ENCODE data around the gene ATP11A. TPM values are rescaled to one million over a fixed set of nuclear protein-coding genes. Genes with fewer than 3 reads are reported as not detected.

Gene ATP11A
- total RNA-seq, 2 experiments from 2014 or later = 24.7 to 25.6 TPM

DNA sequence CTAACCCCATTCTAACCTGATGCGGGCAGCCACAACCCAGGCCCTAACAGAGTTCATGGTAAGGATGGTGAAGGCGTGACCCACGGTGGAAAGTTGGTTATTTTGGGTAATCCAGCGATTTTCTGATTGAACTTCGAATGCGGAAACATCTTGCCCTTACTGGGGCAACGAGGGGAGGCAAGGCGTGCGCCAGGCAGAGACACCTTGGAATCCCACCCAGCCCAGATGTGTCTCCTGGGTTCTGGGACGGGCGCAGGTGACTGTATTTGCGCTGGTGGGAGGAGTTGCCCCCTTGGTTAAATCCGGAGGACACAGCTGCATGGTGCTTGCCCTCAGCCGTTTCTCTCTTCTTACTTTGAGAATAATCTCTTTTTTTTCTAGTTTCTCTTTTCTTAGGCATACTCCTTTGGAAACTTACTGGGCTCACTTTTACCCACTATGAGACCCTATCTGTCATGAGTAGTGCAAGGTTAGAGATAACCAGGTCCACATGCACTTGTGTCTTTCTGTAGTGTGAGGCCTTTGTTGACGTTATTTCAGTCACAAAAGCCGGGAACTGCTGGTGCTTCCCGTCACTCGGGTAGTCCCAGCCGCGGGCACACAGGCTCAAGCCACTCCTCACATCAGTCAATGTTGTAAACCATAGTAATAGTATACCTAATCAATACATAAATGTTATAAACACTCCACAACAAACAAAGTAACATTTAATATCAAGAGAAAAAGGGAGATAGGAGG, 81.5 kb downstream of the ATP11A start:
- Mint-ChIP-seq H3K9me3 (no peaks in the 10 kb centered on the region), H3K36me3 (ENCODE audit: low read depth) (peaks cover 2% of the 10 kb centered on the region), H3K4me1 (ENCODE audit: low read depth) (peaks cover 23% of the 10 kb centered on the region), H3K27ac (no peak overlapping the region), H3K4me3 (no peak overlapping the region), H3K27me3 (ENCODE audit: low read depth) (no peaks in the 10 kb centered on the region)
- CTCF ChIA-PET = no interaction called here
- DNase-seq = no peak
- intact Hi-C loops (cut with micrococcal nuclease) = no loop called here

DNA sequence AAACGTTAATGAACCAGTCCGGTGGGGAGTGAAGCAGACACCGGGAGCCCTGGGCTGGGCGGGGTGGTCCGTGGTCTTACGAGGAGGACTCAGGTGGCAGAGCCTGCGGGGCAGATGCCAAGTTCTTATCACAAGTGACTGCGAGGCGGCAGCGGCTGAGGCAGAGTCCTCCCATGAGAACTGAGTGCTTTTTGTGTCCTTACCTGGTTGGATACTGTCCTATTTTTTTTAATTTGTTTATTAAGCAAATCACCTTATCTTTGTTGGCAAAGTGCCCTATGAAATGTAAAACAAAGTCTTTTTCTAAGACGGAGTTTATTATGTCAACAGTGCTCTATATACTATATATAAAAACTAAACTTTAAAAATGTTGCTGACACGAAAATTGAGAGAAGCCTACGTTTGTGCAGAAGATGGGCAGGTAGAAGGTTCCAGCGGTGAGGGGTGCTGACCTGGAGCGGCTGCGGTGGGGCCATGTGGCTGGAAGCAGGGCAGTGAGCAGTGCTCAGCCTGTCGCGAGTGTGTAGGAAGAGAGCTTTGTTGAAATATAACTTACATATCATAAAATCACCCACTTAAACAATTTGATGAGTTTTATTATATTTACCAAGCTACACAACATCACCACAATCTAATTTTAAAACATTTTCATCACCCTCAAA, 82.2 kb downstream of the ATP11A start:
- intact Hi-C loops (cut with micrococcal nuclease) = no loop called here
- Mint-ChIP-seq H3K4me1 (ENCODE audit: low read depth) (peaks cover 19% of the 10 kb centered on the region), H3K9me3 (no peaks in the 10 kb centered on the region), H3K4me3 (no peak overlapping the region), H3K36me3 (ENCODE audit: low read depth) (peaks cover 2% of the 10 kb centered on the region), H3K27me3 (ENCODE audit: low read depth) (no peaks in the 10 kb centered on the region), H3K27ac (no peak overlapping the region)
- DNase-seq = no peak
- CTCF ChIA-PET = no interaction called here

DNA sequence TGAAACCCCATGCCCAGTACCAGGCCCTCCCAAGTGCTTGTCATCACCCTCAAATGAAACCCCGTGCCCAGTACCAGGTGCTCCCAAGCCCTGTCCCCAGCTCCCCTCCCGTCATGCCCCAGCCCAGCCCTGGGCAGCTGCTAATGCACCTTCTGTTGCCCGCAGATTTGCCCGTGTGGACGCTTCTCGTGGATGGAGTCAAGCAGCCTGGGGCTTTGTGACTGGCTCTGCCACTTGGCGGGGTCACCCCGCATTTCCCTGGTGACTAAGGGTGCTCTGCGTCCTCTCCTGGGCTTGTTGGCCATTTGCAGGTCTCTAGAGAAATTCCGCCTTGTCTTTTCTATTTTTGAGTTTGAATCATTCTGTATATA, 82.7 kb downstream of the ATP11A start:
- intact Hi-C loops (cut with micrococcal nuclease) = no loop called here
- Mint-ChIP-seq H3K27ac (no peak overlapping the region), H3K9me3 (no peaks in the 10 kb centered on the region), H3K36me3 (ENCODE audit: low read depth) (peaks cover 2% of the 10 kb centered on the region), H3K4me3 (no peak overlapping the region), H3K4me1 (ENCODE audit: low read depth) (peaks cover 18% of the 10 kb centered on the region), H3K27me3 (ENCODE audit: low read depth) (no peaks in the 10 kb centered on the region)
- CTCF ChIA-PET = no interaction called here
- no peak for DNase-seq

DNA sequence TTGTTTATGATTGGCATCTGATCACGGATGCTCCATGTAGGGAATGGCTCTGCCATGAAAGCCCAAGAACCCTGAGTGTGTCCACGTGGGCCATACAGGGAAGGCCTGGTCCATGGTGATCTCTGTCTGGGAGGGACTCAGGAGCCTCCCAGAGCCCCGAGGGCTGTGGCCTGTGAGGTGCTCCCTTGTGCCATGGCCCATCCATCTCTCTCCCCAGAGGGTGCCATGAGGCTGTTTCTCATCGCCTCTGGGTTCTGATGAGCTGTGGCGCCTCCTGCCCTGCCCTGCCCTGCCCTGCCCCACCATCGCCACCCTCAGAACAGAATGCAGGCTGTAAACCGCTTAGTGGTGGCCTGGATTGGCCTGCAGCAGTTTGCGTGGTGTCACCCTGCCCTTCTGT, 83.1 kb downstream of the ATP11A start:
- H3K36me3 Mint-ChIP-seq (ENCODE audit: low read depth) = peaks cover 2% of the 10 kb centered on the region
- no peak overlapping the region for H3K4me3 Mint-ChIP-seq
- H3K4me1 Mint-ChIP-seq (ENCODE audit: low read depth) = peaks cover 13% of the 10 kb centered on the region
- no peak for DNase-seq
- H3K27me3 Mint-ChIP-seq (ENCODE audit: low read depth) = no peaks in the 10 kb centered on the region
- CTCF ChIA-PET = no interaction called here
- H3K27ac Mint-ChIP-seq = no peak overlapping the region
- no peaks in the 10 kb centered on the region for H3K9me3 Mint-ChIP-seq
- intact Hi-C loops (cut with micrococcal nuclease) = no loop called here

DNA sequence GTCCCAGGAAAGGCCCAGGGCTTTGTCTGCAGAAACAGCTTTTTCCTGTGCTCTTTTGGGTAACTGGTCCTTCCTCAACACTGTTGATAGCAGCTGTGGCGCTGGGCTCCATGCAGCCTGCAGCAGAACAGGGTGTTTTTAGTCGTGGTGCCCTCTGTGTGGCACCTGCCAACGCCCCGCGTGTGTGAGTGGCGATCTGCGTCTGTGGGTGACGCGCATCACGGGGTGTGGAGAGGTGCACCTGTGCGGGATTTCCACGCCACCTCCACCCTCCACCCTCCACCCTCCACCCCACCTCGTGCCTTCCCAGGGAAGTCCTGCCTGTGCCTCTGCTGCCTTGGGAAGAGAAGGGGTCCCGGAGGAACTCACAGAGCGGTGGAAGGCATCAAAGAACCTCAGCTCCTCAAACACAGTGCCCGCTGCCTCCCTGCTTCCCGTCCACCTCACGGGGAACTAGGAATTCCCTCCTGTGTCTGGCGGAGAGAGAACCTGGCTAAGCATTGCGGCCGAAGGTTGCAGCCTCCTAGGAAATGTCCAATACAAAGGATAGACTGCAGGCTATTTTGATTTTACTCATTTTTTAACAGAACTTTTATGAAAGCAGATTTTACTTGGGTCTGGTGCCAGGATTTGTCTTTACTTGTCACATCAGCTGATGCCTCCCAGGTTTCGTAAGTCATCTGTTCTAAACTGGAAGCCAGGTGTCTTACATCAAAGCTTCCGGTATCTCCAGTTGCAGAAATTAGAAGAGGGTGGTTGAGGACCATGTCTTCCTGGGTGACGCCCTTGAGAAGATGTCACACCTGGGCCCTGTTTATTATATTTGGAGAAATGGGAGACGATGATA, 84.0 kb downstream of the ATP11A start:
- H3K27me3 Mint-ChIP-seq (ENCODE audit: low read depth) = no peaks in the 10 kb centered on the region
- no peak overlapping the region for H3K4me3 Mint-ChIP-seq
- H3K4me1 Mint-ChIP-seq (ENCODE audit: low read depth) = peaks cover 5% of the 10 kb centered on the region
- no peak for DNase-seq
- peaks cover 2% of the 10 kb centered on the region for H3K36me3 Mint-ChIP-seq (ENCODE audit: low read depth)
- intact Hi-C loops (cut with micrococcal nuclease) = no loop called here
- CTCF ChIA-PET = interaction anchor here (0.5 kb wide), 1 partner anchor 273 kb away, joined by 3 read pairs; no protein-coding TSS in a partner anchor
- no peak overlapping the region for H3K27ac Mint-ChIP-seq
- no peaks in the 10 kb centered on the region for H3K9me3 Mint-ChIP-seq

DNA sequence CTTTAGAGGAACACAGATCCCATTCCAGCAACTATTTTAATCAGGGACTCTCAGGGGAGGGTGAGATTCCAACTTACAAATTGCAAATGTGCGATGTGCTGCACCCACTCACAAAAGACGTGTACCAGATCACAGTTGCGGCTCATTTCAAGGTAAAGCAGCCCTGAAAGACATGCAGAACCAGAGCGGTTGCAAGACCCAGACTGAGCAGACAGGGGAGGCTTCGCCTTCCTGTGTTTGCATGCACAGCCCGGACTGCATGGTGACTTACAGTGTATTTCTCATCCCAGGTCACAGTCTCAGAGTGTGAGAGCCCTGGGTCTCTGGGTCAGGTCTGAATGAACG, 84.6 kb downstream of the ATP11A start:
- no peak overlapping the region for H3K4me3 Mint-ChIP-seq
- no peaks in the 10 kb centered on the region for H3K27me3 Mint-ChIP-seq (ENCODE audit: low read depth)
- H3K9me3 Mint-ChIP-seq = no peaks in the 10 kb centered on the region
- peaks cover 2% of the 10 kb centered on the region for H3K4me1 Mint-ChIP-seq (ENCODE audit: low read depth)
- no peak for DNase-seq
- peaks cover 2% of the 10 kb centered on the region for H3K36me3 Mint-ChIP-seq (ENCODE audit: low read depth)
- intact Hi-C loops (cut with micrococcal nuclease) = no loop called here
- CTCF ChIA-PET = interaction anchor here (0.5 kb wide), 1 partner anchor 273 kb away, joined by 3 read pairs; no protein-coding TSS in a partner anchor
- H3K27ac Mint-ChIP-seq = no peak overlapping the region

DNA sequence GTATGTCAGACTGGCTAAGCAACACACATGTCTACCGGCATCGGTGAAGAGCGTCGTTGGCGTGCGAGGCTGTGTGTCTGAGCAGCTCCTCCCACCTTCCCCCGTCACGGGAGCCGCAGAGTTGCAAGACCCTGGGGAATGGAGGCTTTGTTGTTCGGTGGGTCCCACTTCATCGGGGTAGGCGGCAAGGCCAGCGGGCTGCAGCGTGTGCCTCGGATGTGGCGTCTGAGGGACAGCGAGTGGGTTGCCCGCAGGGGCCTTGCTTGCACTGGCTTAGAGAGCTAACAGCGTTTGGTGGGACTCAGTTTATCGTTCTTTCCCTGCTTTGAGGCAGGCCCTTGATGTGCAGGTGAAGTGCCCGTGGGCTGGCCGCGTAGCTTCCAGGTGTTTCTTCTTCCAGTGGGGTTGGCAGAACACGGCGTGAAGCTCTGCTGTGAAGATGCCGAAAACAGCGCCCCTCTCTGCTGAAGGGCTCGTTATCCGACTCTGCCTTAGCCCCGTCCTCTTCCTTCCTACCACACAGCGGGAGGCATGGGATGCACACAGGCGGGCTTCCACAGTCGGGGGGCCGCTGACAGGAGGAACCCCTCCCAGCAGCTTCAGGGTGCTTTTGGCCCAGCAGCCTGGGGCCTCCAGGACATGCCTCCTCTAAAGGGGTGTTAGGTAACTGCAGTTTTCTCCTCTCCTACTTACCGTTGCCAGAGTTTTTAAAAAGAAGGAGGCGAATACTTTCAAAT, 85.2 kb downstream of the ATP11A start:
- Mint-ChIP-seq H3K36me3 (ENCODE audit: low read depth) (peaks cover 2% of the 10 kb centered on the region), H3K27me3 (ENCODE audit: low read depth) (no peaks in the 10 kb centered on the region), H3K4me3 (no peak overlapping the region), H3K9me3 (no peaks in the 10 kb centered on the region), H3K27ac (no peak overlapping the region), H3K4me1 (ENCODE audit: low read depth) (peaks cover 2% of the 10 kb centered on the region)
- DNase-seq = no peak
- CTCF ChIA-PET = interaction anchor here (0.5 kb wide), 1 partner anchor 274 kb away, joined by 3 read pairs; no protein-coding TSS in a partner anchor
- intact Hi-C loops (cut with micrococcal nuclease) = no loop called here

DNA sequence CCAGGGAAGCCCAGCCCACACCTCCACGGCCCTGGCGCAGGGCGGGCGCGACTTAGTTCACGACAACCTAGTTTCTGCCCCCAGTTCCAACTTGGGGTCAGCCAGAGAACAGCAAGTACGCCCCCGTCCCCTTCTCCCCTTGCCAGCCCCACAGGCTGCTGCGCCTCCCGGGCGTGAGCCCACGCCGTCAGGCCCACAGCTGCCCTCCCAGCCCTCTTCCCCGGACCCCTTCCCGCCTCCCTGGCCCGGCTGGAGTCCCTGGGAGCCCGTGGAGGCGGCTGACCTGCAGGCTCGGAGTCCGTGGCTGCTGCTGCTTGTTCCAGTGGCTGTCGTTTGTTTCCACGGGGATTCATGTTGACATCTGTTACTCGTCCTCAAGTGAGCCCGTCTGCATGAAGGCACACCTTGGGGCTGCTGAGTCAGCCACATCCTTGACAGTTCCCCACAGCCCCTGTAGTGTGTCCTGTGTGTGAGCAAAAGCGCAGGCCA, 86.0 kb downstream of the ATP11A start:
- H3K36me3 Mint-ChIP-seq (ENCODE audit: low read depth) = peaks cover 2% of the 10 kb centered on the region
- intact Hi-C loops (cut with micrococcal nuclease) = no loop called here
- no peak overlapping the region for H3K27ac Mint-ChIP-seq
- peaks cover 9% of the 10 kb centered on the region for H3K4me1 Mint-ChIP-seq (ENCODE audit: low read depth)
- CTCF ChIA-PET = no interaction called here
- no peak for DNase-seq
- no peak overlapping the region for H3K4me3 Mint-ChIP-seq
- H3K27me3 Mint-ChIP-seq (ENCODE audit: low read depth) = no peaks in the 10 kb centered on the region
- no peaks in the 10 kb centered on the region for H3K9me3 Mint-ChIP-seq

DNA sequence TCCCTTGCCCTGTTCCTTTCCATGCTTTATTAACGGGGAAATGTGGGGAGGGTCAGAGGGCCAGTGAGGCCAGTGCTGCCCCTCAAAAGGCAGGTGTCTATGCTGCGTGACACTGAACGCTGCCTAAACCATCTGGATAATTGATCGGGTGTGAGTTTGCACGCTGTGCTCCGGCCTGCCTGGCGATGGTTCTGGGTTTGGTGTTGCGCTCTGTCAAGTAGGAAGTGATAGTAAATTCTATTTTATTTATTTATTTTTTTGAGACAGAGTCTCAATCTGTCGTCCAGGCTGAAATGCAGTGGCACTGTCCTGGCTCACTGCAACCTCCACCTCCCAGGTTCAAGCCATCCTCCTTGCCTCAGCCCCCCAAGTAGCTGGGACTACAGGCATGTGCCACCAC, 86.5 kb downstream of the ATP11A start:
- DNase-seq = no peak
- CTCF ChIA-PET = interaction anchor here (1.3 kb wide), 1 partner anchor 137 kb away, joined by 3 read pairs; no protein-coding TSS in a partner anchor
- Mint-ChIP-seq H3K4me3 (no peak overlapping the region), H3K36me3 (ENCODE audit: low read depth) (peaks cover 2% of the 10 kb centered on the region), H3K9me3 (no peaks in the 10 kb centered on the region), H3K27ac (no peak overlapping the region), H3K27me3 (ENCODE audit: low read depth) (no peaks in the 10 kb centered on the region), H3K4me1 (ENCODE audit: low read depth) (peaks cover 9% of the 10 kb centered on the region)
- intact Hi-C loops (cut with micrococcal nuclease) = no loop called here

DNA sequence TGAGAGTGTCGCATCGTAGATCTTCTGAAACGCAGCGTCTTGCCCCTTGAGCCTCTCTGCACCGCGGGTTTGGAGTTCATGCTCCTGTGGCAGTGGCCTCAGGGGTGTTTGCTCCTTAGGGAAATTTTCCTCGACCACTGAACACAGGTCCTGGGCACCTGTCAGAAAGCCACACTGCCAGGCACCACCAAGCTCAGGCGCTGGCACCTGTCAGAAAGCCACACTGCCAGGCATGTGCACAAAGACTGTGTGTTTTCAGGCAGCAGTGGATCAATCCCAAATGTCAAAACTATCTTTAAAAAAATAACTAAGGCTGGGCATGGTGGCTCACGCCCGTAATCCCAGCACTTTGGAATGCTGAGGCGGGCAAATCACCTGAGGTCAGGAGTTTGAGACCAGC, 87.1 kb downstream of the ATP11A start:
- CTCF ChIA-PET = interaction anchor here (1.3 kb wide), 1 partner anchor 138 kb away, joined by 3 read pairs; no protein-coding TSS in a partner anchor
- peaks cover 2% of the 10 kb centered on the region for H3K36me3 Mint-ChIP-seq (ENCODE audit: low read depth)
- no peak overlapping the region for H3K27ac Mint-ChIP-seq
- H3K4me3 Mint-ChIP-seq = no peak overlapping the region
- no peaks in the 10 kb centered on the region for H3K9me3 Mint-ChIP-seq
- DNase-seq = no peak
- peaks cover 9% of the 10 kb centered on the region for H3K4me1 Mint-ChIP-seq (ENCODE audit: low read depth)
- intact Hi-C loops (cut with micrococcal nuclease) = no loop called here
- H3K27me3 Mint-ChIP-seq (ENCODE audit: low read depth) = no peaks in the 10 kb centered on the region

DNA sequence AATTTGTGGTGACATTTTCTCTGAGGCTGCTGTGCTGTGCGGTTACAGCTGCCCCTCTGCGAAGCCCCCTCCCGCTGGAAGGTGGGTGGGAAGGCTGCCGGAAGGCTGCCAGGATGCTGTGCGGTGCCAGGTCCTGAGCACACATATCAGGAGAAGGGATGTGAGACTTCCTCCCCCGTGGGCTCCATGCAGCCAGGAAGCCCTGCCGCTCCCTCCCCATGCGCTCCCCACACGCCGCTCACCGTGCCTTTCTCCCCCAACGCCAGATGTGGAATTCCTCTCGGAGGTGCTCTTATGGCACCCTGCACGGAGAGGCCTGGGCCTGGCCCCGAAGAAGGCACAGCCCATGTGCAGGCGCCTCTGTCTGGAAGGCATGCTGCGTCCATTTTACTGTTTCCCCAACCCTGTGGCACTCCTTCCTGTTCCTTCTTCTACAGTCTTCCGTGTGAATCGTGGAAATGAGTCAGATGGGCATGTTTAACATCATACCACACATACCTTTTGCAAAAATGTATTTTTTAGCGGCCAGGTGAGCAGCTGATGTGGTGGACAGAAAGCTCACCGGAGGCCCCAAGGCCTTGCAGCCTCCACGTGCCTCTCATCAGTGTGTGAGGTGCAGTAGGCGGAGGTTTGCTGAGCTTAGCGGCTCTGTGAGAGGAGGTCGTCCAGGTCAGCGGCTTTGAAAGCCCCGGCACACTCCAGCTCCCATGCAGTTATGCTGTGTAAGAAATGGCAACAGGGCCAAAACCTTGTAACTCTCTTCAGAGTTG, 88.0 kb downstream of the ATP11A start:
- Mint-ChIP-seq H3K27ac (no peak overlapping the region), H3K36me3 (ENCODE audit: low read depth) (peaks cover 2% of the 10 kb centered on the region), H3K27me3 (ENCODE audit: low read depth) (no peaks in the 10 kb centered on the region), H3K4me1 (ENCODE audit: low read depth) (peaks cover 9% of the 10 kb centered on the region), H3K9me3 (no peaks in the 10 kb centered on the region), H3K4me3 (no peak overlapping the region)
- no peak for DNase-seq
- CTCF ChIA-PET = interaction anchor here (1.3 kb wide), 1 partner anchor 139 kb away, joined by 3 read pairs; no protein-coding TSS in a partner anchor
- intact Hi-C loops (cut with micrococcal nuclease) = no loop called here
